GM23338 (cell line): ENCODE measurements around the gene TMEM185B.

Source experiments
- CREB1 ChIP-seq: fragments of 250-450 bp; sonication (Bioruptor Pico); IDR thresholded peaks from 2 replicates; pipeline ENCODE4 v1.5.0; 2020; ENCODE audit warnings: low read depth, mild to moderate bottlenecking, moderate library complexity
- CTCF ChIP-seq, 2 experiments: fragments of 200-600 bp in 1 of 2; sonication (generic) in 1 of 2; conservative IDR thresholded peaks; 2 replicates each; pipeline versions ENCODE4 v1.5.1 to v1.6.1; 2016 to 2017; ENCODE audit warnings: antibody characterized with exemption in 2 of 2, low read depth in 2 of 2, mild to moderate bottlenecking in 2 of 2, moderate library complexity in 1 of 2
- EZH2 ChIP-seq: fragments of 200-600 bp; sonication (generic); IDR thresholded peaks from one replicate; pipeline ENCODE4 v1.8.0; 2017; ENCODE audit warnings: antibody characterized with exemption, mild to moderate bottlenecking, low read depth; ENCODE audit not compliant: unreplicated experiment
- EZH2phosphoT487 ChIP-seq: fragments of 200-600 bp; sonication (generic); IDR thresholded peaks from one replicate; pipeline ENCODE4 v1.8.1; 2018; ENCODE audit warnings: antibody characterized with exemption; ENCODE audit not compliant: unreplicated experiment
- JUNB ChIP-seq: IDR thresholded peaks from one replicate; pipeline ENCODE4 v1.6.1; 2016; ENCODE audit warnings: antibody characterized with exemption; ENCODE audit not compliant: unreplicated experiment
- NANOG ChIP-seq: IDR thresholded peaks from 2 replicates; pipeline ENCODE4 v1.6.1; 2016; ENCODE audit warnings: antibody characterized with exemption, borderline replicate concordance
- POLR2AphosphoS5 ChIP-seq: IDR thresholded peaks from 2 replicates; pipeline ENCODE4 v1.6.1; 2016; ENCODE audit warnings: antibody characterized with exemption, low read depth
- REST ChIP-seq: IDR thresholded peaks from one replicate; pipeline ENCODE4 v1.6.1; 2018; ENCODE audit warnings: antibody characterized with exemption; ENCODE audit not compliant: unreplicated experiment
- STAT1 ChIP-seq: IDR thresholded peaks from one replicate; pipeline ENCODE4 v1.6.1; 2016; ENCODE audit warnings: antibody characterized with exemption; ENCODE audit not compliant: unreplicated experiment
- ZNF114 ChIP-seq: fragments of 250-450 bp; sonication (Bioruptor Pico); IDR thresholded peaks from 2 replicates; pipeline ENCODE4 v1.5.0; 2020; ENCODE audit warnings: mild to moderate bottlenecking, moderate library complexity
- ZNF331 ChIP-seq: fragments of 250-450 bp; sonication (Bioruptor Pico); IDR thresholded peaks from 2 replicates; pipeline ENCODE4 v1.5.0; 2020; ENCODE audit warnings: low read depth, mild to moderate bottlenecking, moderate library complexity

GRCh38 chr2:120204022-120204405, 19.2 kb downstream of the TMEM185B start:
- peak in 1 of 2 experiments; percentile 41; a peak in 3 of 4 replicates for TF ChIP-seq CTCF (conservative IDR thresholded peaks at IDR 0.05; ENCODE audit: low read depth in 2 of 2)
- TF ChIP-seq POLR2AphosphoS5 = no peak
- TF ChIP-seq EZH2phosphoT487 = no peak
- no peak for TF ChIP-seq JUNB
- TF ChIP-seq REST = no peak
- TF ChIP-seq CREB1 (CRISPR knock-in tag) = no peak
- no peak for TF ChIP-seq EZH2
- TF ChIP-seq NANOG = no peak
- no peak for TF ChIP-seq ZNF331
- TF ChIP-seq ZNF114 (CRISPR knock-in tag) = no peak
- no peak for TF ChIP-seq STAT1
